GM19099 (cell line): ENCODE data around the gene KIF16B.

Experiments
- POLR2A ChIP-seq: IDR thresholded peaks from 3 replicates; pipeline ENCODE4 v1.6.1; 2011; ENCODE audit warnings: low read depth; ENCODE audit not compliant: insufficient read length; ENCODE audit errors: extremely low read depth

The KIF16B gene

GRCh38 chr20:16606468-16607070 is 33.3 kb upstream of the KIF16B start:
- no peak for TF ChIP-seq POLR2A

GRCh38 chr20:16601047-16601446 is 27.8 kb upstream of the KIF16B start:
- no peak for TF ChIP-seq POLR2A

- no peak for TF ChIP-seq POLR2A
Observed at GRCh38 chr20:16599257-16599656, 26.0 kb upstream of the KIF16B start.

GRCh38 chr20:16596991-16597390 is 23.7 kb upstream of the KIF16B start:
- TF ChIP-seq POLR2A, result no peak

- no peak for TF ChIP-seq POLR2A
Observed at GRCh38 chr20:16595376-16595775, 22.1 kb upstream of the KIF16B start.

GRCh38 chr20:16590041-16590633 is 16.9 kb upstream of the KIF16B start:
- TF ChIP-seq POLR2A, result no peak

GRCh38 chr20:16589623-16590022 is 16.4 kb upstream of the KIF16B start:
- no peak for TF ChIP-seq POLR2A

GRCh38 chr20:16588241-16588640 is 15.0 kb upstream of the KIF16B start:
- no peak for TF ChIP-seq POLR2A

- no peak for TF ChIP-seq POLR2A
Observed at GRCh38 chr20:16587066-16587465, 13.8 kb upstream of the KIF16B start.

- no peak for TF ChIP-seq POLR2A
Observed at GRCh38 chr20:16583474-16583873, 10.2 kb upstream of the KIF16B start.

GRCh38 chr20:16581241-16581640 is 8.0 kb upstream of the KIF16B start:
- TF ChIP-seq POLR2A, result no peak

GRCh38 chr20:16580620-16581019 is 7.4 kb upstream of the KIF16B start:
- TF ChIP-seq POLR2A, result no peak

GRCh38 chr20:16580147-16580546 is 6.9 kb upstream of the KIF16B start:
- no peak for TF ChIP-seq POLR2A

GRCh38 chr20:16576219-16576618 is 3.0 kb upstream of the KIF16B start:
- no peak for TF ChIP-seq POLR2A

GRCh38 chr20:16575390-16576140 is 2.3 kb upstream of the KIF16B start:
- TF ChIP-seq POLR2A, result no peak
